IMR-90 (cell line): Measurements from ENCODE around the gene CHD3.

Source experiments
- BHLHE40 ChIP-seq: fragments of 150-350 bp; IDR thresholded peaks from 2 replicates; pipeline ENCODE4 v1.6.1; 2016; ENCODE audit warnings: mild to moderate bottlenecking, low read depth, low read length
- FOS ChIP-seq: fragments of 150-350 bp; IDR thresholded peaks from 2 replicates; pipeline ENCODE4 v1.6.1; 2016; ENCODE audit warnings: low read depth, low read length
- MAZ ChIP-seq: IDR thresholded peaks from 2 replicates; pipeline ENCODE4 v1.6.1; 2012; ENCODE audit warnings: low read depth, mild to moderate bottlenecking, low read length, improper control_type of control experiment, moderate library complexity, borderline replicate concordance
- POLR2A ChIP-seq: IDR thresholded peaks from 2 replicates; pipeline ENCODE4 v1.6.1; 2012; ENCODE audit warnings: mild to moderate bottlenecking, low read depth, low read length
- RAD21 ChIP-seq: IDR thresholded peaks from 2 replicates; pipeline ENCODE4 v1.6.1; 2012; ENCODE audit warnings: low read length, improper control_type of control experiment
- RFX5 ChIP-seq: IDR thresholded peaks from 2 replicates; pipeline ENCODE4 v1.8.0; 2012; ENCODE audit warnings: low read depth, mild to moderate bottlenecking, low read length, moderate library complexity
- SMC3 ChIP-seq: fragments of 150-350 bp; IDR thresholded peaks from 2 replicates; pipeline ENCODE4 v1.6.1; 2016; ENCODE audit warnings: low read depth, mild to moderate bottlenecking, antibody characterized with exemption, low read length, moderate library complexity
- USF2 ChIP-seq: fragments of 150-350 bp; IDR thresholded peaks from 2 replicates; pipeline ENCODE4 v1.6.1; 2017; ENCODE audit warnings: mild to moderate bottlenecking, antibody characterized with exemption, low read length, low read depth
- TF ChIP-seq, protein P1 (sequence below): conservative IDR thresholded peaks from 2 replicates; pipeline ENCODE4 v1.5.1; 2012; ENCODE audit warnings: mild to moderate bottlenecking, low read depth, low read length, improper control_type of control experiment

DNA sequence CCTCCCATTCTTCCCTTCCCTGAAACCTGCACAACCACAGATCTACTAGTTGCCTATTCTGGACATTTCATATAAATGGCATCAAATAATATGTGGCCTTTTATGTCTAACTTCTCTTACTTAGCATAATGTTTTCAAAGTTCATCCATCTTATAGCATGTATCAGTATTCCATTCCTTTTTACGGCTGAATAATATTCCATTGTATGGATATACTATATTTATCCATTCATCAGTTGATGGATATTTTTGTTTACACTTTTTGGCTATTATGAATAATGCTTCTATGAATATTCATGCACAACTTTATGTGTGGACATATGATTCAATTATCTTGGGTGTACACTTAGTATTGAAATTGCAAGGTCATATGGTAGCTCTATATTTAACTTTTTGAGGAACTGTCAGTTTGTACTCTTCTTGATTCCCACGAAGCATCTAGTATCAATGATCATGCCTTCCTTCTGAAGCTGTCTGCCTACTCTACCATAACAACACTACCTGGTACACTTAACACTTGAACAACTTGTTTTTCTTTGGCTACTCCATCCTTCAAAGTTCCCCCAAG lies 12.7 kb upstream of the CHD3 start:
- TF ChIP-seq RFX5 (no peak), MAZ (no peak), POLR2A (no peak), RAD21 (no peak), USF2 (no peak), FOS (no peak), BHLHE40 (no peak), SMC3 (no peak)
- TF ChIP-seq, protein P1, sequence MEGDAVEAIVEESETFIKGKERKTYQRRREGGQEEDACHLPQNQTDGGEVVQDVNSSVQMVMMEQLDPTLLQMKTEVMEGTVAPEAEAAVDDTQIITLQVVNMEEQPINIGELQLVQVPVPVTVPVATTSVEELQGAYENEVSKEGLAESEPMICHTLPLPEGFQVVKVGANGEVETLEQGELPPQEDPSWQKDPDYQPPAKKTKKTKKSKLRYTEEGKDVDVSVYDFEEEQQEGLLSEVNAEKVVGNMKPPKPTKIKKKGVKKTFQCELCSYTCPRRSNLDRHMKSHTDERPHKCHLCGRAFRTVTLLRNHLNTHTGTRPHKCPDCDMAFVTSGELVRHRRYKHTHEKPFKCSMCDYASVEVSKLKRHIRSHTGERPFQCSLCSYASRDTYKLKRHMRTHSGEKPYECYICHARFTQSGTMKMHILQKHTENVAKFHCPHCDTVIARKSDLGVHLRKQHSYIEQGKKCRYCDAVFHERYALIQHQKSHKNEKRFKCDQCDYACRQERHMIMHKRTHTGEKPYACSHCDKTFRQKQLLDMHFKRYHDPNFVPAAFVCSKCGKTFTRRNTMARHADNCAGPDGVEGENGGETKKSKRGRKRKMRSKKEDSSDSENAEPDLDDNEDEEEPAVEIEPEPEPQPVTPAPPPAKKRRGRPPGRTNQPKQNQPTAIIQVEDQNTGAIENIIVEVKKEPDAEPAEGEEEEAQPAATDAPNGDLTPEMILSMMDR: no peak
